HG02981 (cell line): ENCODE data around the gene SEC22C.
A peak's percentile ranks its signal among the peaks of the same experiment; 100 is the strongest.

ENCODE experiments used
- ATAC-seq: cut with Tn5 transposase; IDR thresholded peaks from one replicate; pipeline ENCODE4 v1.9.1; 2021; ENCODE audit warnings: mild to moderate bottlenecking, moderate library complexity; ENCODE audit not compliant: unreplicated experiment

The SEC22C gene

DNA sequence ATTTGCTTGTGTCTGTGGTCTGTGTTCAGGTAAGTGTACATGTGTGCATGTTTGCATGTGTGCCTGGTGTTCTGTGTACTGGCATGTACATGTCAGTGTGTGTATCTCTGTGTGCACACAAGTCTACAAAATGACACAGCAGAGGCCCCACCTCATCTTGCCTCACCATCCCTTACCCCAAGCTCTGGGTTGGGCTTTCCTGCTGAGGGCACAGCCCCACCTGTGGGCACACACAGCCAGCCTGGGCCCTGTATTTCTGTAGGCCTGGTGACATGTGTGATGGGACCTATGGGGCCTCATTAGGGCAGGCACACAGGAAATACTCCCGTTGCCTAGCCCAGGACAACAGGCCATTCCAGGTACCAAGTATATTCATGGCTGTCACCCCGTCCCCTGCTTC lies 65.8 kb downstream of the SEC22C start:
- no peak for ATAC-seq

GRCh38 chr3:42515391-42515916 lies 66.3 kb downstream of the SEC22C start:
- ATAC-seq: no peak

DNA sequence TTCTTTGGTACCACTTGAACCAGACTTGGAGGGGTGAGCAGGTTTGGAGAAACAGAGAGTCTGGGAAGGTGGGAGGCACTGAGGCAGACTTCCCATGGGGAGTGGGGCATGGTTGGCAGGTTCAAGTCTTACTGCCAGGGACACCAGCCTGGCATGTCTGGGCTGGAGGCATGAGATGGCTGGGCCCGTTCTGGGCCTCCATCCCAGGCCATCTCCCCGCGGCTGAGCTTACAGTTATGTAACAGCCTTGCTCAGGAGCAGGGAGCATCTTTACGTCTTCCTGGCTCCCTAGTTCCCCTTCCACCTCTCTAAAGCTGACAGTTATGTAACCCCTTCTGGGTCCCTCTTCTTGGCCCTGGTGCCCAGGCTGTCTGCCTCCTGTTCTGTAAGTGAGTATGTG lies 66.9 kb downstream of the SEC22C start:
- ATAC-seq: no peak

DNA sequence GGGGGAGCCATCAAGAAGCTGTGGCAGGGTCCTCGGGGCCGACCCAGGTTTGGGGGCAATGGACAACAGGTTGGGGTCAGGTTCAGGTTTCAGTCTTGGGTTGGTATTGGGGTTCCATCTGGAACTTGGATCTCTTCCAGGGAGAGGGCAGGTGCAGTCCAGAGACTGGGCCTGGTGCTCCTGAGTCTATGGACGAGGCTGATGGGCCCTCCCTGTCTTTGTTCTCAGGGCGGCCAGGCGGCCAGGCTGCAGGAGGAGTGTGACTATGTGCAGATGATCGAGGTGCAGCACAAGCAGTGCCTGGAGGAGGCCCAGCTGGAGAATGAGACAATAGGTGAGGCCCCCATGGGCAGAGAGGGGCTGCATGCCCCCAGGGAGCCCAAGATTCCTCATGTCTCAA lies 68.2 kb downstream of the SEC22C start:
- no peak for ATAC-seq

GRCh38 chr3:42513121-42513520 lies 68.6 kb downstream of the SEC22C start:
- ATAC-seq: no peak

- no peak for ATAC-seq
These were observed 70.0 kb downstream of the SEC22C start for GRCh38 chr3:42511736-42512135.

GRCh38 chr3:42511201-42511600 lies 70.6 kb downstream of the SEC22C start:
- ATAC-seq: no peak

DNA sequence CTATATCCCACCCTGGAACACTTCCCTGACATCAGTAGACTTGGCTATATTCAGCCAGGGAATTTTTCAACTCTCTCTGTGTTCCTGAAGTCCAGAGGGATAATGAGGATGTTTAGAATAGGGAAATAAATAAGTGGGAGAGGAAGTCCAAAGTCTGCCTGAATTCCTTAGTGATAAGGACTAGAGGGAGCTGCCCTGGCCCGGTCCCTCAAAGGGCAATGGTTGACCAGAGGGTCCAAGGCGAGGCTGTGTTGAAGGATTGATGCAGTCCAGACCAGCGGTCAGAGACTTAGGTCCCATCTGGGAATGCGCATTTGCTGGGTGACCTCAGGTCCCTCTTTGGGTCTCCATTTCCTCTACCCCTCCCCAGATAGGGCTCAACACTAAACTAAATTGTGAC lies 71.4 kb downstream of the SEC22C start:
- no peak for ATAC-seq

DNA sequence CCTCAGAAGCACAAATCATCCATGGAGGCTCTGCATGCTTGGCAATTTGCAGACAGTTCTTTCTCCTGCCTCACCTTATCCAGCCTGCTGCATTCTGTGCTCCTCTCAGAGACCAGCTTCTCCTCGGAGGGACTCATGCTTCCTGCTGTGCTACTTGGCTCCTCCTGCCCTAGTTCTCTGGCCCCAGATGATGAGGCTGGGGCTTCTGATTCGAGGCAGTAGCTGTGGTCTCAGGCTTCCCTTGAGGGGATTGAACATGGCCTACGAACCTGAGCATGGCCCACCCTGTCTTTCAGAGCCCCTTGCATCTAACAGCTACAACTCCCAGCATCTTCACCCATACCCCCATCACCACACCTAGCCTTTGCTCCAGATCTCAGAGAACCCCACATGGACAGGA lies 72.7 kb downstream of the SEC22C start:
- no peak for ATAC-seq

- no peak for ATAC-seq
These were observed 73.2 kb downstream of the SEC22C start for GRCh38 chr3:42508562-42508961.

DNA sequence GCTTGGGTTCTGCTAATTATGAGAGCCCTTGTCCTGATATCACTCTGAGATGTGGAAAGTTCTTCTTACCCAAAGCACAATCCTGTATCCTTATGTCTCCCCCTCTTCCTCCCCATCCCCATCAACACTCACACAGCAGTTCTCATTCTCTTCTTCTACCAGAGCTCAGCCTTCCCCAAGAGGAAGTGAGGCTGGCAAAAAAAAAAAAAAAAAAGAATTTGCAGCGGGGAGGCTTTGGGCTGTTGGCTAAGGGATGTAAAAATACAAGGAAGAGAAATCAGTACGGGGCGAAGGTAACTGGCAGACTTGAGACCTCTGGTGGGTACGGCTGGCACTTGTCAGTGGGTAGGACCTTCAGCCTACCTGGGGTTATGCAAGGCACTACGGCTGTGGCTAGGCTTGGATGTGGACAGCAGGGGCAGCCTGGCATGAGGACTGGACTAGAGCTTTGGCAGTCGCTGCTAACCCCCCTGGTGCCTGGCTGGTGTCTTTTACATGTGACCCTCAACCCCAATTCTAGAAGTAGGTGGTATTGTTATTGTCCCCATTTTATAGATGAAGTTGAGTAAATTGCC lies 73.9 kb downstream of the SEC22C start:
- ATAC-seq: no peak

DNA sequence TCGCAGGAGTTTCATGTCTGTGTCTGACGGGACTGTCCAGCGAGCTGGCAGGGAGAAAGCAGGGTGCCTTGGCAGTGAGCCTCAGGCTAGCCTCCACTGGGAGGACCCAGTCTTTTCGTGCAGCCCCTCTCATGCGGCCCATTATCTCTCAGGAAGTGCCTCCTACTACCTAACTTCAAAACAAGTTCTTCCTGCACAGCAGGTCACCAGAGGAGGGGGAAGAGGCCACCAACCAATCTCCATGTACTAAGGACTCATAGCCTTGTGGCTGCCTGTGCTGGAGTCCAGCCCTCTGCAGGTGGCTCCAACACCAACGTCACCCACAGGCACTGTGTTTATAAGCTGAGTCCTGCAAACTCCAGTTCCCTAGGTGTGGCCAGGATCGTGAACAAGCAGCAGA lies 74.5 kb downstream of the SEC22C start:
- ATAC-seq: no peak

GRCh38 chr3:42505849-42506410 lies 75.8 kb downstream of the SEC22C start:
- ATAC-seq: no peak

DNA sequence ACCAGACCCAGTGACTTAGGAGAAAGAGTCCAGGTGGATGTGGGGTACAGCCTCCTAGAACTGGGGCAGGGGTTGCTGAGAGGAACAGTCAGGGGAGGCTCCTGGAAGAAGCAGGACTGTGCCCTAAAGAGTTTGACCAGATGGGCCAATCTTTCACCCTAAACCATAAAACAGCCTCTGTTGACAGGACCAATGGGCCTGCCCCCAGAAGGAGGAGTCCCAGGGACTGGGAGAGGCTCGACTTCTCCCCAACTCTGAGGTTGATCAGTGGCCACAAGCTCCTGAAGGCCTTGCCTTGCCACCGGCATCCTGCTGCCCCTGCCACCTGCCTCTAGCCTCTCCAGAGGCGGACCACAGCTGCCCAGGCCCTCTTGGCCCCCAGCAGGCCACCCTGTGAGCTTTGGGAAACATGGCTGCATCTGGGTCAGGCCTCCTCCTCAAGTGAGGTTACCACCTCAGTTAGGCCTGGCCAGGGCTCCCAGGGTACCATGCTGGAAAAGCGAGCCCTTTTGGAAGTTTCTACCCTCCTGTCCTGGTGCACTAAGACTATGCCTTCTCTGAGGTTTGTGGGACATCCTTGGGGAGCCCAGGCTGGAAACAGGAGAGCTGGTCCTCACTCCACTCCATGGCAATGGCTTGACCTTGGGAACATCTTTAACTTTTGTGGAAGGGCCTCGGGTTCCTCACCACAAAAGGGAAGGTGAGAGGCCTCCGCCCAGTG lies 76.5 kb downstream of the SEC22C start:
- no peak for ATAC-seq

- no peak for ATAC-seq
These were observed 77.2 kb downstream of the SEC22C start for GRCh38 chr3:42504334-42505127.

DNA sequence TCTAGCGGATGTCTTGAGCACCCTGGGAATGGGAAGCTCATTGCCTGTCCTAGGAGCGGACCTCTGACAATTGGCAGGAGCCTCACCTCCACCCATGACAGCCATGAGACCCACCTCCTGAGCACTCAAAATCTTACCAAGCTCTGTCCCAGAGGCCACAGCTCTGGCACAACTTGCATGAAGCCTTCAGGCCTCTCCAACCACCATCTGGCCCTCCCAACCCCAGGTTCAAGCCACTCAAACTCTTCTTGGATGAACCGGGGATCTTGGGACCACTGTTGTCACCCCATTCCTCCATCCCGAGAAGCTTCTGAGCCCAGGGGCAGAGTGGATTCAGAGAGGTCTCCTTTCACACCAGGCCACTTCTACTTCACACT lies 77.8 kb downstream of the SEC22C start:
- ATAC-seq: no peak

GRCh38 chr3:42503251-42503924 lies 78.4 kb downstream of the SEC22C start:
- ATAC-seq: no peak

- ATAC-seq: peak; percentile 92
These were observed 79.1 kb downstream of the SEC22C start, which contains the start of gene VIPR1 for GRCh38 chr3:42502429-42503250. VIPR1 (plus strand) TSS chr3:42502643; CDS start chr3:42502736, 93 bp downstream.

GRCh38 chr3:42501681-42502428 lies 79.9 kb downstream of the SEC22C start:
- peak; percentile 22 for ATAC-seq
